Loucy (cell line): Measurements from ENCODE around the gene MTO1.
"Not testable (repeated sequence)": the region's sequence is repeated elsewhere in the genome, so short reads cannot be mapped to it uniquely, and the experiment has no call there.

Source experiments
- EZH2phosphoT487 ChIP-seq: fragments of 200-600 bp; IDR thresholded peaks from 2 replicates; pipeline ENCODE4 v1.6.1; 2018; ENCODE audit warnings: antibody characterized with exemption, mild to moderate bottlenecking, moderate library complexity, borderline replicate concordance
- TF ChIP-seq, protein P1 (sequence below): fragments of 200-600 bp; sonication (generic); conservative IDR thresholded peaks from 2 replicates; pipeline ENCODE4 v1.5.1; 2014; ENCODE audit warnings: mild to moderate bottlenecking, antibody characterized with exemption, low read length

DNA sequence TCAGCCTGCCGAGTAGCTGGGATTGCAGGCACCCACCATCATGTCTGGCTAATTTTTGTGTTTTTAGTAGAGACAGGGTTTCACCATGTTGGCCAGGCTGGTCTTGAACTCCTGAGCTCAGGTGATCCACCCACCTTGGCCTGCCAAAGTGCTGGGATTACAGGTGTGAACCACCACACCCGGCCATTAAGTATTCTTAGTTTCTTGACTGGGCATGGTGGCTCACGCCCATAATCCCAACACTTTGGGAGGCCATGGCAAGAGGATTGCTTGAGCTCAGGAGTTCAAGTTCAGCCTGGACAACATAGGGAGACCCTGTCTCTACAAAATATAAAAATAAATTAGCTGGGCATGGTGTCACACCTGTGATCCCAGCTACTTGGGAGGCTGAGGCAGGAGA lies 80.9 kb downstream of the MTO1 start:
- TF ChIP-seq, protein P1, sequence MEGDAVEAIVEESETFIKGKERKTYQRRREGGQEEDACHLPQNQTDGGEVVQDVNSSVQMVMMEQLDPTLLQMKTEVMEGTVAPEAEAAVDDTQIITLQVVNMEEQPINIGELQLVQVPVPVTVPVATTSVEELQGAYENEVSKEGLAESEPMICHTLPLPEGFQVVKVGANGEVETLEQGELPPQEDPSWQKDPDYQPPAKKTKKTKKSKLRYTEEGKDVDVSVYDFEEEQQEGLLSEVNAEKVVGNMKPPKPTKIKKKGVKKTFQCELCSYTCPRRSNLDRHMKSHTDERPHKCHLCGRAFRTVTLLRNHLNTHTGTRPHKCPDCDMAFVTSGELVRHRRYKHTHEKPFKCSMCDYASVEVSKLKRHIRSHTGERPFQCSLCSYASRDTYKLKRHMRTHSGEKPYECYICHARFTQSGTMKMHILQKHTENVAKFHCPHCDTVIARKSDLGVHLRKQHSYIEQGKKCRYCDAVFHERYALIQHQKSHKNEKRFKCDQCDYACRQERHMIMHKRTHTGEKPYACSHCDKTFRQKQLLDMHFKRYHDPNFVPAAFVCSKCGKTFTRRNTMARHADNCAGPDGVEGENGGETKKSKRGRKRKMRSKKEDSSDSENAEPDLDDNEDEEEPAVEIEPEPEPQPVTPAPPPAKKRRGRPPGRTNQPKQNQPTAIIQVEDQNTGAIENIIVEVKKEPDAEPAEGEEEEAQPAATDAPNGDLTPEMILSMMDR = not testable (repeated sequence)
- not testable (repeated sequence) for TF ChIP-seq EZH2phosphoT487
